ENCODE data around the gene EPHX1.

EPHX1 gene

DNA sequence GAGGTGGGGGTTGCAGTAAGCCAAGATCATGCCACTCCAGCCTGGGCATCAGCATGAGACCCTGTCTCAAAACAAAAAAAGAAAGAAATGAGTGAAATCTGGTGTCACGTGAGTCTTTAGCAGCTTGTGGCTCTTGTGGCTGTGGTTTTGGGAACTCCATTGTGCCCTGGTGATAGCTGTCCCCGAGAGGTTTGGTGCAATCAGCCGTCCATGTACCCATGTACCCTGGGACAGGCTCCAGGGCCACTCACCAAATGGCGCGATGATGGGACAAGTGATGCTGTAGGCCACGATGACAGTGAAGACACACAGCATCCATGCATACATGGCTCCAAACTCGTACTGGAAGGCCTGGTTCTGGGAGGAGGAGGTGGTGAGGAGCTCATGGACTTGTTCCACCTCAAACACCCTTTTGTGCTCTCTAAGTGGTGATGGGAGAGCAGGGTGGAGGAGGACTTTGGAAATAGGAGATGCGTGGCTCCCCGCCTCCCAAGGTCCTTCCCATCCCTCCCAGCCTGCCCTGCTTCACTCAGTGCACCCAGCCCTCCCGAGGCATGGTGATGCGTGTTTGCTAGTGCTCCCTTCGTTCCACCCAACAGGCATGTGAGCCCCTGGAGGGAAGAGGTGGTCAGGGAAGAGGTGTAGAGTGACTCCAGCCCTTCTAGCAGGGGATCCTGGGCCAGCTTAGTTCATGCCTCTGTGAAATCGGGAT lies 42.6 kb downstream of the EPHX1 start:
- no peak for TF ChIP-seq SUZ12 (IDR thresholded peaks at IDR 0.05; ENCODE audit: extremely low read depth, insufficient read depth, insufficient read length)
- TF ChIP-seq YY1 (IDR thresholded peaks at IDR 0.05; ENCODE audit: insufficient read depth, insufficient read length) = no peak
- no peak for TF ChIP-seq ZNF274 (IDR thresholded peaks at IDR 0.05; ENCODE audit: low read depth, low read length)
- no peak overlapping the region for H3K4me3 ChIP-seq (ENCODE audit: insufficient read length, low read depth)
- no peaks in the 10 kb centered on the region for H3K27me3 ChIP-seq (ENCODE audit: insufficient read depth, insufficient read length)
- peaks cover 27% of the 10 kb centered on the region; the same call in 1 of the 2 replicates for H3K9me3 ChIP-seq (ENCODE audit: insufficient read depth, low read length)
- DNase-seq (ENCODE audit: low read depth, low spot score) = no peak
- no peak overlapping the region for H3K9ac ChIP-seq (ENCODE audit: insufficient read length, low read depth)
- H3K4me1 ChIP-seq (ENCODE audit: insufficient read depth, insufficient read length) = no peaks in the 10 kb centered on the region
- peaks cover 54% of the 10 kb centered on the region for H3K36me3 ChIP-seq (ENCODE audit: insufficient read depth, insufficient read length, low read length)

DNA sequence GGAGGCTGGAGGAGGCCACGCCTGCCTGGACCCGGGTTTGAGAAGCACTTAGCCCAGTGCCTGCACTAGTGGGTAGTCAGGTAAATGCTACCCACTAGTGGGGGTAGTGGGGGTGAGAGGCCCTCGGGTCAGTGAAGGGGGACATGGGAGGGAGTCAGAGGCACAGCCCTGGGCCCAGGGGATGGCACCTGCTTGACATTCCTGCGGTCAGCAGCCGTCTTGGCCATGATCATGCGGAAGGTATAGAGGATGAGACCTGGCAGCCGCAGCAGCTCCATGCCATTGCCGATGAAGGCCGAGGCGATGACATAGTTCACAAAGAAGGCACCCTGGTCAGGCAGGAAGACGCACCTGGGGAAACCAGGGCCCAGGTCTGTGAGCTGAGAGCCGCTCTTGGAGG lies 43.5 kb downstream of the EPHX1 start:
- no peak for DNase-seq (ENCODE audit: low read depth, low spot score)
- peaks cover 50% of the 10 kb centered on the region for H3K36me3 ChIP-seq (ENCODE audit: insufficient read depth, insufficient read length, low read length)
- no peak overlapping the region for H3K4me3 ChIP-seq (ENCODE audit: insufficient read length, low read depth)
- H3K4me1 ChIP-seq (ENCODE audit: insufficient read depth, insufficient read length) = no peaks in the 10 kb centered on the region
- H3K9me3 ChIP-seq (ENCODE audit: insufficient read depth, low read length) = peaks cover 27% of the 10 kb centered on the region; the same call in 1 of the 2 replicates
- no peak for TF ChIP-seq SUZ12 (IDR thresholded peaks at IDR 0.05; ENCODE audit: extremely low read depth, insufficient read depth, insufficient read length)
- TF ChIP-seq YY1 (IDR thresholded peaks at IDR 0.05; ENCODE audit: insufficient read depth, insufficient read length) = no peak
- TF ChIP-seq ZNF274 (IDR thresholded peaks at IDR 0.05; ENCODE audit: low read depth, low read length) = no peak
- no peaks in the 10 kb centered on the region for H3K27me3 ChIP-seq (ENCODE audit: insufficient read depth, insufficient read length)
- no peak overlapping the region for H3K9ac ChIP-seq (ENCODE audit: insufficient read length, low read depth)

DNA sequence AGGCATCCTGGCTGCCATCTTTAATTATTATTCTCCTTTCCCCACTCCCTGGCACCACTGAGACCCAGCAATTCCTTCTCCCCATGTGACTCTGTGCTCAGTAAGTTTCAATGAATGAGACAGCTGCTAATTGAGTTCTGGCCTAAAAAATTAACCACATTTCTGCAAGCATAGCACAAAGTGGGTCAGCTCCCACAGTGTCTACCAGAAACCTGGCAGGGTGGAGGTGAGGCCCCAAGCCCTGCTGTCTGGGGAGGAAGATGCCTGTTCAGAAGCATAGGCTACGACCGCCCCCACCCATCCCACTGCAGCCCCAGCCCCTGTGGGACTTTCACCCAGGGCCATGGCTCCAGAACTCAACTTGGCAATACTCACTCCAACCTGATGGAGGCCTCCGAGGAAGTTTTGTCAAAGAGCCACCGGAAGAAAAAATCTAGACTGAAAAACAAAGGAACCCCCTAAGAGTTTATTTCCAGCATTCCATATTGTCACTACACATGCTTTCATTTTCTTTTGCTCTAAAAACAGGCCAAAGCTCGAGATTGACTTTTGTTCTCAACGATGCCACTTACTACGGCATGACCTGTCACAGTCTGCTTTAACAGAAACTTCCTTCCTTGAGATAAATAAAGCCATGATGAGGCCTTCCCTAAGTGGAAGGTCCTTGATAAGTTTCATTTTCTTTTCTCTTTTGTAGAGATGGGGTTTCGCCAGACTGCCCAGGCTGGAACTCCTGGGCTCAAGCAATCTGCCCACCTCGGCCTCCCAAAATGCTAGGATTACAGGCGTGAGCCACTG lies 45.8 kb downstream of the EPHX1 start:
- H3K36me3 ChIP-seq (ENCODE audit: insufficient read depth, insufficient read length, low read length) = peaks cover 57% of the 10 kb centered on the region
- no peaks in the 10 kb centered on the region for H3K27me3 ChIP-seq (ENCODE audit: insufficient read depth, insufficient read length)
- peaks cover 14% of the 10 kb centered on the region; the same call in 1 of the 2 replicates for H3K9me3 ChIP-seq (ENCODE audit: insufficient read depth, low read length)
- no peak for TF ChIP-seq YY1 (IDR thresholded peaks at IDR 0.05; ENCODE audit: insufficient read depth, insufficient read length)
- no peak for DNase-seq (ENCODE audit: low read depth, low spot score)
- no peak overlapping the region for H3K4me3 ChIP-seq (ENCODE audit: insufficient read length, low read depth)
- H3K4me1 ChIP-seq (ENCODE audit: insufficient read depth, insufficient read length) = no peaks in the 10 kb centered on the region
- no peak overlapping the region for H3K9ac ChIP-seq (ENCODE audit: insufficient read length, low read depth)

DNA sequence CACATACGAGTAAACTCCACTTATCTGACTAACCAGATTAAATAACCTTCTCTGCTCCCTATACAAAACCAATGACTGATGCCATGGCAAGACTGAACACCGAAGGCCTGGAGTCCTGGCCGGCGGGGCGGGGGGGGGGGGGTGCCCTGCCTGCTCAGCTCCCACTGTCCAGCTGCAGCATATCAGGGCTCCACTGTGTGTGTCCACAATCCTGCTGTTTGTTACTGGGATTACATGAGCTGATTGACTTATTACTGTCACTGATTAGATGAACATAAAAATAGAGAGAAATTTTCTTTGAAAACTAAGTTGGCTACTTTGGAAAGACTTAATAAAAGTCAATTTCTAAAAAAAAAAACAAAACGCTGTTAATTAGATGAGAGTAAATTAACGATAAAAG lies 47.3 kb downstream of the EPHX1 start:
- TF ChIP-seq SUZ12 (IDR thresholded peaks at IDR 0.05; ENCODE audit: extremely low read depth, insufficient read depth, insufficient read length) (no peak), YY1 (IDR thresholded peaks at IDR 0.05; ENCODE audit: insufficient read depth, insufficient read length) (no peak), ZNF274 (IDR thresholded peaks at IDR 0.05; ENCODE audit: low read depth, low read length) (no peak)
- no peak overlapping the region for H3K4me3 ChIP-seq (ENCODE audit: insufficient read length, low read depth)
- DNase-seq (ENCODE audit: low read depth, low spot score) = no peak
- H3K36me3 ChIP-seq (ENCODE audit: insufficient read depth, insufficient read length, low read length) = peaks cover 68% of the 10 kb centered on the region
- no peaks in the 10 kb centered on the region for H3K4me1 ChIP-seq (ENCODE audit: insufficient read depth, insufficient read length)
- H3K9ac ChIP-seq (ENCODE audit: insufficient read length, low read depth) = no peak overlapping the region
- no peaks in the 10 kb centered on the region for H3K9me3 ChIP-seq (ENCODE audit: insufficient read depth, low read length)
- no peaks in the 10 kb centered on the region for H3K27me3 ChIP-seq (ENCODE audit: insufficient read depth, insufficient read length)

DNA sequence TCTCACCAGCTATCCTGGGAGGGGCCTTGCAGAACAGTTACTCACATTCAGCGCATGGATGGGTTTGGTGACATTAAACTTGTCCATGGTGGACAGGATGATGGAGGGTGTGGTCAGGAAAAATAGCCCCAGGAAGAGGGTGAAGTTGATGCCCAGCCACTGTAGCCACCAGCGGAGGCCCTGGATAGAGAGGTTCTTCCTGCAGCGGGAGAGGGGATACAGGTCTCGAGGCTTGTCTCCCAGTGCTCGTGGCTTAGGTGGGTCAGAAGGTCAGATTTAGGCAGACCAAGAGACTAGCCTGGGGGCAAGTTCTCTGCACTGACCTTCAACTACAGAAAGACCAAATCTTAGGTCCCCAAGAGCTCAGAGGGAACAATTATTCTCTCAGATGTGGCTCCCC lies 49.2 kb downstream of the EPHX1 start:
- Histone ChIP-seq H3K4me3 (ENCODE audit: insufficient read length, low read depth) (no peak overlapping the region), H3K27me3 (ENCODE audit: insufficient read depth, insufficient read length) (no peaks in the 10 kb centered on the region), H3K36me3 (ENCODE audit: insufficient read depth, insufficient read length, low read length) (peaks cover 66% of the 10 kb centered on the region), H3K9ac (ENCODE audit: insufficient read length, low read depth) (no peak overlapping the region), H3K4me1 (ENCODE audit: insufficient read depth, insufficient read length) (no peaks in the 10 kb centered on the region), H3K9me3 (ENCODE audit: insufficient read depth, low read length) (no peaks in the 10 kb centered on the region)
- TF ChIP-seq ZNF274 (IDR thresholded peaks at IDR 0.05; ENCODE audit: low read depth, low read length) = no peak
- no peak for TF ChIP-seq YY1 (IDR thresholded peaks at IDR 0.05; ENCODE audit: insufficient read depth, insufficient read length)
- TF ChIP-seq SUZ12 (IDR thresholded peaks at IDR 0.05; ENCODE audit: extremely low read depth, insufficient read depth, insufficient read length) = no peak
- no peak for DNase-seq (ENCODE audit: low read depth, low spot score)

DNA sequence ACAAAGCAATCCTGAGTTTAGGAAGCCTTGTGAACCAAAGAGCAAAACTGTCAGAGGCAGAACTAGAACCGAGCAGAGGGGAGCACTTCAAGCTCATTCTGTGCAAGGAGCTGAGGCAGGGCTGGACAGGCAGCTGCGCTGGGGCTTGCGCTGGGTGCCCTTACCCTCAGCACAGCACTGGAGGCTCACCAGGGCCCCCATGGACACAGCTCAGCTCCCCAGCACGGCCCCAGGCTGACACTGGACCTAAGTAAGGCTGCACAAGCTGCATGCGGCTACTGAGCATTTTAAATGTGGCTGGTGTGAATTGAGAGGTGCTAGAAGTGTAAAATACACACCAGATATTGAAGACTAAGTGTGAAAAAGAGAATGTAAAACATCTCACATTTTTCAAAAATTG lies 50.2 kb downstream of the EPHX1 start:
- Histone ChIP-seq H3K27me3 (ENCODE audit: insufficient read depth, insufficient read length) (no peaks in the 10 kb centered on the region), H3K9ac (ENCODE audit: insufficient read length, low read depth) (no peak overlapping the region), H3K36me3 (ENCODE audit: insufficient read depth, insufficient read length, low read length) (peaks cover 65% of the 10 kb centered on the region), H3K4me1 (ENCODE audit: insufficient read depth, insufficient read length) (no peaks in the 10 kb centered on the region), H3K4me3 (ENCODE audit: insufficient read length, low read depth) (no peak overlapping the region), H3K9me3 (ENCODE audit: insufficient read depth, low read length) (no peaks in the 10 kb centered on the region)
- TF ChIP-seq YY1 (IDR thresholded peaks at IDR 0.05; ENCODE audit: insufficient read depth, insufficient read length) (no peak), SUZ12 (IDR thresholded peaks at IDR 0.05; ENCODE audit: extremely low read depth, insufficient read depth, insufficient read length) (no peak), ZNF274 (IDR thresholded peaks at IDR 0.05; ENCODE audit: low read depth, low read length) (no peak)
- DNase-seq (ENCODE audit: low read depth, low spot score) = no peak

DNA sequence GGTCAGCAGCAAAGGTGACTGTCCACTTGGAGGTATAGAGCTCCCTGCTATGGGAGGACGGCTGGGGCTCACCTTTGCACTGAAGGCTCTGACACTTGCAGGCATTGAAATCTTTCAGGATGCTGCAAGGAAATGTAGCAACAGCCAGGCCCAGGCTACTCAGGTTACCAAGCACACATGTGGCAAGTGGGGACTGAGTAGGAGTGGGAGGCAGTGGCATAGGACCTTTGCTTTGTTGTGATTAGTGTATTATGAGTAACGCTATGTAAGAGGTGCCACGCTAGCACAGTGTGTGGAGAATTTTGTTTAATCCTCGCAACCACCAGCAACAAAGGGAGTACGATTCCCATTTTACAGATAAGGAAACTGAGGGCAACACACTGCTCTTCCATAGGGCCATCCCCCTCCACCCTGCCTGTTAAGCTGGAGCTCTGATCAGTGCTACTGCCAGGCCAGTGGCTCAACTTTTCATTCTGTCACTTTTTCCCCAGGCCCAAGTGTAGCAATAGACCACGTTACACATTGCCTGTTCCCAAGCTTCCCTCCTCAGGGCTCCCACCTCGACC lies 51.0 kb downstream of the EPHX1 start:
- peaks cover 73% of the 10 kb centered on the region for H3K36me3 ChIP-seq (ENCODE audit: insufficient read depth, insufficient read length, low read length)

More for the DNA sequence above, 51.0 kb downstream of the EPHX1 start:
- DNase-seq (ENCODE audit: low read depth, low spot score) = no peak
- TF ChIP-seq ZNF274 (IDR thresholded peaks at IDR 0.05; ENCODE audit: low read depth, low read length) (no peak), SUZ12 (IDR thresholded peaks at IDR 0.05; ENCODE audit: extremely low read depth, insufficient read depth, insufficient read length) (no peak), YY1 (IDR thresholded peaks at IDR 0.05; ENCODE audit: insufficient read depth, insufficient read length) (no peak)
- no peak overlapping the region for H3K9ac ChIP-seq (ENCODE audit: insufficient read length, low read depth)
- H3K4me3 ChIP-seq (ENCODE audit: insufficient read length, low read depth) = no peak overlapping the region
- H3K27me3 ChIP-seq (ENCODE audit: insufficient read depth, insufficient read length) = no peaks in the 10 kb centered on the region
- no peaks in the 10 kb centered on the region for H3K9me3 ChIP-seq (ENCODE audit: insufficient read depth, low read length)
- no peaks in the 10 kb centered on the region for H3K4me1 ChIP-seq (ENCODE audit: insufficient read depth, insufficient read length)

Measured in NT2/D1 (cell line).